ENCODE measurements around the gene RAD52.
"Not testable (repeated sequence)": the region's sequence is repeated elsewhere in the genome, so short reads cannot be mapped to it uniquely, and the experiment has no call there.

The RAD52 gene

GRCh38 chr12:966724-967123 is 17.2 kb upstream of the RAD52 start:
- no peak for DNase-seq

GRCh38 chr12:958588-959123 is 9.2 kb upstream of the RAD52 start:
- no peak for DNase-seq

GRCh38 chr12:955939-956338 is 6.4 kb upstream of the RAD52 start:
- DNase-seq = no peak

GRCh38 chr12:954741-955140 is 5.2 kb upstream of the RAD52 start:
- no peak for DNase-seq

- no peak for DNase-seq
Observed at GRCh38 chr12:953776-954175, 4.3 kb upstream of the RAD52 start.

GRCh38 chr12:951176-951575 is 1.7 kb upstream of the RAD52 start:
- no peak for DNase-seq

- DNase-seq = no peak
Observed at GRCh38 chr12:948238-948637, 1.3 kb downstream of the RAD52 start.

- DNase-seq = peak in 1 of 5 donors; percentile 44
Observed at GRCh38 chr12:946631-947030, 2.9 kb downstream of the RAD52 start.

GRCh38 chr12:946212-946611 is 3.3 kb downstream of the RAD52 start:
- DNase-seq = no peak

- DNase-seq = no peak
Observed at GRCh38 chr12:944211-944610, 5.3 kb downstream of the RAD52 start.

- DNase-seq = no peak
Observed at GRCh38 chr12:943051-943450, 6.4 kb downstream of the RAD52 start.

GRCh38 chr12:938810-939209 is 10.7 kb downstream of the RAD52 start:
- DNase-seq = no peak

GRCh38 chr12:936377-937345 is 12.8 kb downstream of the RAD52 start:
- no peak for DNase-seq

GRCh38 chr12:935891-936290 is 13.6 kb downstream of the RAD52 start:
- DNase-seq = not testable (repeated sequence)

- DNase-seq = no peak
Observed at GRCh38 chr12:931591-931990, 17.9 kb downstream of the RAD52 start.

- DNase-seq = no peak
Observed at GRCh38 chr12:931060-931459, 18.4 kb downstream of the RAD52 start.

- no peak for DNase-seq
Observed at GRCh38 chr12:926641-927040, 22.9 kb downstream of the RAD52 start.

GRCh38 chr12:922285-922684 is 27.2 kb downstream of the RAD52 start:
- DNase-seq = no peak

- no peak for DNase-seq
Observed at GRCh38 chr12:920676-921075, 28.8 kb downstream of the RAD52 start.

- DNase-seq = no peak
Observed at GRCh38 chr12:916712-917445, 32.6 kb downstream of the RAD52 start.

- DNase-seq = peak in 2 of 5 donors; percentile 7 to 21
Observed at GRCh38 chr12:916240-916639, 33.3 kb downstream of the RAD52 start.

GRCh38 chr12:915090-915489 is 34.4 kb downstream of the RAD52 start:
- peak in 1 of 5 donors; percentile 22 for DNase-seq

GRCh38 chr12:913919-914698 is 35.4 kb downstream of the RAD52 start:
- no peak for DNase-seq

Data from T-helper 1 cell (primary cell).